B cell (primary cell): Measurements from ENCODE around the gene ATP5F1E. TPM values are rescaled to one million over a fixed set of nuclear protein-coding genes. Genes with fewer than 3 reads are reported as not detected.

ENCODE experiments used
- ATAC-seq: fragments of 200-7000 bp; cut with Tn5 transposase; one replicate; pipeline ENCODE4 v1.10.0; 2021; ENCODE audit warnings: low read depth, mild to moderate bottlenecking, moderate number of reproducible peaks, moderate library complexity
- CTCF ChIA-PET: fragments of 350-600 bp; sonication (Branson Sonifier 250); formaldehyde crosslinking; loops from one replicate; lab custom pipeline; 2021; ENCODE audit warnings: antibody characterized with exemption, inconsistent platforms; lab: Charles Lee
- POLR2A ChIA-PET: fragments of 350-600 bp; sonication (Branson Sonifier 250); formaldehyde crosslinking; loops from one replicate; lab custom pipeline; 2021; ENCODE audit warnings: antibody characterized with exemption; lab: Charles Lee
- DNase-seq: peaks from one replicate; pipeline ENCODE4 v3.0.0; 2013
- H2AFZ ChIP-seq: 2 replicates; pipeline ENCODE4 v1.6.1; 2012; ENCODE audit warnings: mild to moderate bottlenecking, low read depth, low read length; ENCODE audit not compliant: insufficient read depth, poor library complexity, severe bottlenecking
- H3K27ac ChIP-seq, 2 donors: 1 replicate in 1 of 2; 2 replicates in 1 of 2; pipeline ENCODE4 v1.5.1; 2012 to 2013; ENCODE audit warnings: low read length in 2 of 2, mild to moderate bottlenecking in 2 of 2, moderate library complexity in 1 of 2
- H3K27me3 ChIP-seq, 4 experiments: fragments of 200-600 bp in 1 of 4; sonication (generic) in 1 of 4; replicated peaks in 1 of 4; 1 replicate in 2 of 4; 2 replicates in 2 of 4; pipeline versions ENCODE4 v1.6.1 to v1.7.0; 2013 to 2016; ENCODE audit warnings: low read length in 3 of 4, mild to moderate bottlenecking in 2 of 4, mixed read lengths in 1 of 4, moderate library complexity in 1 of 4; ENCODE audit not compliant: insufficient read depth in 4 of 4, control insufficient read depth in 3 of 4; ENCODE audit errors: control extremely low read depth in 1 of 4
- H3K36me3 ChIP-seq, 2 experiments: replicated peaks in 1 of 2; 1 replicate in 1 of 2; 2 replicates in 1 of 2; pipeline versions ENCODE4 v1.6.1 to v1.7.1; 2013; ENCODE audit warnings: low read length in 1 of 2; ENCODE audit not compliant: insufficient read depth in 2 of 2, control insufficient read depth in 1 of 2; ENCODE audit errors: control extremely low read depth in 1 of 2, extremely low read depth in 1 of 2
- H3K4me1 ChIP-seq, 2 donors: fragments of 200-600 bp in 1 of 2; sonication (generic) in 1 of 2; 1 replicate in 1 of 2; 2 replicates in 1 of 2; pipeline versions ENCODE4 v1.5.1 to v1.6.1; 2013 to 2017; ENCODE audit warnings: low read length in 2 of 2; ENCODE audit not compliant: control insufficient read depth in 2 of 2, insufficient read depth in 2 of 2
- H3K4me2 ChIP-seq: replicated peaks from 2 replicates; pipeline ENCODE3; 2012; ENCODE audit warnings: mild to moderate bottlenecking, low read depth, low read length; ENCODE audit not compliant: poor library complexity, severe bottlenecking
- H3K4me3 ChIP-seq, 5 experiments: fragments of 200-600 bp in 1 of 5; sonication (generic) in 1 of 5; 1 replicate in 3 of 5; 2 replicates in 2 of 5; pipeline versions ENCODE4 v1.5.1 to v1.7.0; 2011 to 2016; ENCODE audit warnings: low read length in 4 of 5, mild to moderate bottlenecking in 4 of 5, low read depth in 2 of 5, control low read depth in 1 of 5, moderate library complexity in 1 of 5; ENCODE audit not compliant: insufficient read depth in 1 of 5; ENCODE audit errors: control extremely low read depth in 1 of 5, extremely low read depth in 1 of 5
- H3K79me2 ChIP-seq: fragments of 200-600 bp; sonication (generic); one replicate; pipeline ENCODE4 v1.6.0; 2016; ENCODE audit warnings: low read length; ENCODE audit not compliant: control insufficient read depth, insufficient read depth
- H3K9ac ChIP-seq: fragments of 200-600 bp; sonication (generic); 2 replicates; pipeline ENCODE4 v1.6.1; 2017; ENCODE audit warnings: mild to moderate bottlenecking, low read length, moderate library complexity
- H3K9me3 ChIP-seq, 3 donors: one replicate each; pipeline versions ENCODE4 v1.6.1 to v1.7.1; 2013; ENCODE audit warnings: low read length in 2 of 3; ENCODE audit not compliant: control insufficient read depth in 2 of 3, insufficient read depth in 1 of 3; ENCODE audit errors: control extremely low read depth in 1 of 3
- H4K20me1 ChIP-seq: 2 replicates; pipeline ENCODE4 v1.6.0; 2012; ENCODE audit warnings: mild to moderate bottlenecking, low read length; ENCODE audit not compliant: insufficient read depth, control insufficient read depth, poor library complexity, severe bottlenecking
- H3K27ac Mint-ChIP-seq: one replicate; pipeline ENCODE4 v1.8.0; 2021; ENCODE audit warnings: mixed read lengths
- H3K27me3 Mint-ChIP-seq: one replicate; pipeline ENCODE4 v1.8.0; 2021; ENCODE audit warnings: mixed read lengths
- H3K4me1 Mint-ChIP-seq: one replicate; pipeline ENCODE4 v1.8.0; 2021; ENCODE audit warnings: mixed read lengths
- H3K4me3 Mint-ChIP-seq: one replicate; pipeline ENCODE4 v1.8.0; 2021; ENCODE audit warnings: mixed read lengths
- H3K9me3 Mint-ChIP-seq: one replicate; pipeline ENCODE4 v1.8.0; 2022; ENCODE audit warnings: mixed read lengths; ENCODE audit not compliant: insufficient read depth
- CTCF ChIP-seq: fragments of 200-600 bp; IDR thresholded peaks from one replicate; pipeline ENCODE4 v1.8.0; 2022; ENCODE audit warnings: antibody characterized with exemption, mild to moderate bottlenecking
- EZH2 ChIP-seq: IDR thresholded peaks from 2 replicates; pipeline ENCODE4 v1.6.1; 2012; ENCODE audit warnings: borderline replicate concordance, low read depth, mild to moderate bottlenecking, moderate library complexity, low read length; ENCODE audit not compliant: insufficient read depth, poor library complexity, severe bottlenecking
- WGBS: methylation state at CpG from one replicate; pipeline ENCODE4 v1.1.5; 2013; ENCODE audit warnings: missing lambda C conversion rate; ENCODE audit not compliant: insufficient coverage; 5-methylcytosine and 5-hydroxymethylcytosine counted together
- intact Hi-C: fragments of 100-400 bp; cut with micrococcal nuclease; formaldehyde crosslinking; loops from one replicate; pipeline ENCODE4 v1.10.0; 2022
- polyA plus RNA-seq: library from polyadenylated mRNA; depleted of rRNA; stranded (reverse); fragments of >200 nt; gene quantifications from 2 replicates; pipeline ENCODE4 v1.2.3, GENCODE V29; 2012
- total RNA-seq, 2 donors: library from RNA; stranded (reverse); fragments of 120-200 nt in 1 of 2; gene quantifications; 1 replicate in 1 of 2; 2 replicates in 1 of 2; pipeline versions ENCODE4 v1.2.3 to v1.2.4, GENCODE V29; 2013 to 2022

ATP5F1E gene
- total and polyA plus RNA-seq, 2 donors (not counting 1 experiment from before 2014, with no cell fraction given) = 22.2 to 55.0 TPM

GRCh38 chr20:59005523-59006166, 26.5 kb downstream of the ATP5F1E start:
- no peaks in the 10 kb centered on the region for H3K9me3 Mint-ChIP-seq
- 25% methylated on average over 2 of the region's 3 CpGs for WGBS
- H3K36me3 ChIP-seq = peaks cover 0 to 34% of the 10 kb centered on the region in 2 experiments
- no peaks in the 10 kb centered on the region for H3K27me3 Mint-ChIP-seq
- intact Hi-C loops = loop anchor here (1.0 to 10.0 kb wide), 5 partner anchors 37 to 1611 kb away; partner anchors contain the start of genes PRELID3B and RBM38
- H3K27me3 ChIP-seq = no peaks in the 10 kb centered on the region
- H3K4me1 ChIP-seq = peaks cover 49 to 72% of the 10 kb centered on the region in 2 donors
- H3K4me3 Mint-ChIP-seq = peak overlapping the region; percentile 96
- DNase-seq (peak; percentile 37), ATAC-seq (no peak)
- ChIA-PET POLR2A (interaction anchor here (0.9 to 3.1 kb wide), 6 partner anchors 10 to 1386 kb away, joined by 3 to 30 read pairs (median 4); partner anchors contain the start of gene ATP5F1E), CTCF (interaction anchor here (1.6 to 2.9 kb wide), 3 partner anchors 24 to 202 kb away, joined by 5 to 19 read pairs (median 6); partner anchors contain the start of genes ATP5F1E and NELFCD)
- peaks cover 72% of the 10 kb centered on the region for H3K4me1 Mint-ChIP-seq
- H3K27ac Mint-ChIP-seq = peak overlapping the region; percentile 99
- H3K4me3 ChIP-seq = peak overlapping the region; percentile 77 to 91 (median 88)
- peaks cover 0 to 6% (median 0%) of the 10 kb centered on the region in 3 donors for H3K9me3 ChIP-seq
- TF ChIP-seq EZH2 (no peak), CTCF (no peak)
- H4K20me1 ChIP-seq = peaks cover 50% of the 10 kb centered on the region
- H3K79me2 ChIP-seq = peaks cover 69% of the 10 kb centered on the region
- H3K4me2 ChIP-seq = peak overlapping the region; percentile 86
- peak overlapping the region; percentile 97 for H3K27ac ChIP-seq
- no peak overlapping the region for H2AFZ ChIP-seq
- H3K9ac ChIP-seq = peak overlapping the region; percentile 80
